MM.1S (cell line): Measurements from ENCODE around the gene KRTAP20-2.

Experiments
- EZH2 ChIP-seq: fragments of 300-600 bp; sonication (generic); optimal IDR thresholded peaks from 2 replicates; pipeline ENCODE3; 2017; ENCODE audit warnings: low read depth, mild to moderate bottlenecking, antibody characterized with exemption, low read length, mixed read lengths
- TF ChIP-seq, protein P1 (sequence below): fragments of 300-600 bp; sonication (generic); IDR thresholded peaks from 2 replicates; pipeline ENCODE4 v1.5.1; 2016; ENCODE audit warnings: antibody characterized with exemption, low read length, mixed read lengths

DNA sequence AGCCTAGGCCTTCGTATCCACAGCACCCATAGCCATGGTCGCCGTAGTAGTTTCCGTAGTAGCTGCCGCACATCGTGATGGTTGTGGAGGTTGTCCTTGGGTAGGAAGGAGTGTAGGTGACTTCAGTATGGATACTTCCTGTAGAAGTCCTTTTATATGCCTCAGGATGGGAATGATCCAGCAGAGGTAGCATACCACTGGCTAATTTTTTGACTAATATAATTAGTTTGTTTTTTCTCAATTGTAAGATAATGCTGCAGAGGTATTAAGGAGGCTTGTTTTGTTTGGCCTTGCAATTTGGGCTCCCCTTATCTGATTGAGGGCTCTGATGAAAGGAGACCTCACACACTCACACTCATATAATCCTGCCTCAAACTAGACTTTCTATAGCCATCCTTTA is 36.2 kb upstream of the KRTAP20-2 start, which contains the start of gene KRTAP6-2:
- TF ChIP-seq EZH2, result no peak
- TF ChIP-seq, protein P1, sequence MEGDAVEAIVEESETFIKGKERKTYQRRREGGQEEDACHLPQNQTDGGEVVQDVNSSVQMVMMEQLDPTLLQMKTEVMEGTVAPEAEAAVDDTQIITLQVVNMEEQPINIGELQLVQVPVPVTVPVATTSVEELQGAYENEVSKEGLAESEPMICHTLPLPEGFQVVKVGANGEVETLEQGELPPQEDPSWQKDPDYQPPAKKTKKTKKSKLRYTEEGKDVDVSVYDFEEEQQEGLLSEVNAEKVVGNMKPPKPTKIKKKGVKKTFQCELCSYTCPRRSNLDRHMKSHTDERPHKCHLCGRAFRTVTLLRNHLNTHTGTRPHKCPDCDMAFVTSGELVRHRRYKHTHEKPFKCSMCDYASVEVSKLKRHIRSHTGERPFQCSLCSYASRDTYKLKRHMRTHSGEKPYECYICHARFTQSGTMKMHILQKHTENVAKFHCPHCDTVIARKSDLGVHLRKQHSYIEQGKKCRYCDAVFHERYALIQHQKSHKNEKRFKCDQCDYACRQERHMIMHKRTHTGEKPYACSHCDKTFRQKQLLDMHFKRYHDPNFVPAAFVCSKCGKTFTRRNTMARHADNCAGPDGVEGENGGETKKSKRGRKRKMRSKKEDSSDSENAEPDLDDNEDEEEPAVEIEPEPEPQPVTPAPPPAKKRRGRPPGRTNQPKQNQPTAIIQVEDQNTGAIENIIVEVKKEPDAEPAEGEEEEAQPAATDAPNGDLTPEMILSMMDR, result no peak
